GM20431 (cell line): ENCODE measurements around the gene OASL.
"Not testable (repeated sequence)": the region's sequence is repeated elsewhere in the genome, so short reads cannot be mapped to it uniquely, and the experiment has no call there.

Experiments used
- in situ Hi-C: fragments of 300-500 bp; cut with MseI, MboI; formaldehyde crosslinking; loops from one replicate; pipeline ENCODE4 v1.15.0; 2020; ENCODE audit warnings: low sequenced_read_pairs; ENCODE audit not compliant: unreplicated experiment

The OASL gene, protein sequence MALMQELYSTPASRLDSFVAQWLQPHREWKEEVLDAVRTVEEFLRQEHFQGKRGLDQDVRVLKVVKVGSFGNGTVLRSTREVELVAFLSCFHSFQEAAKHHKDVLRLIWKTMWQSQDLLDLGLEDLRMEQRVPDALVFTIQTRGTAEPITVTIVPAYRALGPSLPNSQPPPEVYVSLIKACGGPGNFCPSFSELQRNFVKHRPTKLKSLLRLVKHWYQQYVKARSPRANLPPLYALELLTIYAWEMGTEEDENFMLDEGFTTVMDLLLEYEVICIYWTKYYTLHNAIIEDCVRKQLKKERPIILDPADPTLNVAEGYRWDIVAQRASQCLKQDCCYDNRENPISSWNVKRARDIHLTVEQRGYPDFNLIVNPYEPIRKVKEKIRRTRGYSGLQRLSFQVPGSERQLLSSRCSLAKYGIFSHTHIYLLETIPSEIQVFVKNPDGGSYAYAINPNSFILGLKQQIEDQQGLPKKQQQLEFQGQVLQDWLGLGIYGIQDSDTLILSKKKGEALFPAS

GRCh38 chr12:121038861-121039668 lies at the start of gene OASL:
Gene OASL, minus strand, starts transcription at chr12:121039246. Its CDS starts 275 bp downstream, at chr12:121038971.
- in situ Hi-C loops: no loop called here

DNA sequence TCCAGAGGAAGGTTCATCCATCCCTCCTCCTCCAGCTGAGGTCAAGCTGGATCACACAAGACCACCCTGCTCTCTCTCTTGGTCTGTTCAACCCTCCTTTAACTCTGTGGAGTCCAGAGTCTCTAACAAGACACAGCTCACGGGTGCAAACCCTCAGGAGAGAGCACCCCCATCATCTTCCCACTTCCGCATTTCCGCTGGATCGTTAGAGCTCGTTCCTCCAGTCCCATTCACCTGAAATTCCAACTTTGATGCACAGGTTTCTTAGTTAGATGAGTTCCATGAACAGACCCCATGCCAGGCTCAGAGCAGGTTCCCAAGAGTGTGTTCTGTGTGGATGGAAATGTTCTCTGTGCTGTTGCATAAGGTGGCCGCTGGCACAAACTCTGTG lies 49.1 kb upstream of the OASL start:
- in situ Hi-C loops: no loop called here

GRCh38 chr12:121087467-121088194 lies 48.6 kb upstream of the OASL start:
- in situ Hi-C loops: no loop called here

DNA sequence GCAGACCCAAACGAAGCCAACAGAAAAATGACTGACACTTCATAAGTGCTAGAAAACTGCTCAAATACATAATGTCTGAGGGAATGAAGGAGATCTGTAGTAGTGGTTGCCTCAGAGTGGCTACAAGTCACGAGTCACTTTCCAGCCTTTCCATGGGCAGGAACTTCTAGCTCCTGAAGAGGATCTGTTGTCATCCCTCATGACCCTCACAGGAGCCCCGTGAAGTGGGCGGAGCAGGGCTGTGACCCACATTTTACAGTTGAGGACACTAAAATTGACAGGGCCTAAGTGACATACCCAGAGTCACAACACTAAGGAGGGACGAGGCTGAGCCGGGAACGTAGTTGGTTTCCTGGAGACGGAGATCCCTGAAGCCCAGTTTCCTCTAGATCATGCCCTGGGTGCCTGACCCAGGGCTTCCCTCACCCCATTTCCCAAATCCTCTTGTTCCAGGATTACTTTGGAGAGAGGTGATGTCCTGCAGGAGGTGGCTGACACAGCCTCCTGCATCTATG lies 47.8 kb upstream of the OASL start:
- in situ Hi-C loops: no loop called here

GRCh38 chr12:121085506-121086353 lies 46.7 kb upstream of the OASL start:
- in situ Hi-C loops: no loop called here

GRCh38 chr12:121085069-121085468 lies 46.0 kb upstream of the OASL start:
- in situ Hi-C loops: no loop called here

- in situ Hi-C loops: no loop called here
Measured at GRCh38 chr12:121084229-121084628, 45.2 kb upstream of the OASL start.

DNA sequence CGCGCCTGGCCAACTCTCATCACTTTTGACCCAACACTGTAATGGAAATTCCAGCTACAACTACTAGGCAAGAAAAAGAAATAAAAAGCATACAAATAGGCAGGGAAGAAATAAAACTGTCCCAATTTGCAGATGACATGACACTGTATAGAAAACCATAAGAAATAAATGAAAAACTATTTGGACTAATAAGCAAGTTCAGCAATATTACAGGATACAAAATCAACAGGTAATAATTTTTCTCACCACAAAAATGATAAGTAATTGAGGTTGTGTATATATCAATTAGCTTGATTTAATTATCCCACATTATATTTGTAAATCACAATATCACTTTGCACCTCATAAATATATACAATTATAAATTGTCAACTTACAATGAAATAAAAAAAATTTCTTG lies 41.9 kb upstream of the OASL start:
- in situ Hi-C loops: no loop called here

DNA sequence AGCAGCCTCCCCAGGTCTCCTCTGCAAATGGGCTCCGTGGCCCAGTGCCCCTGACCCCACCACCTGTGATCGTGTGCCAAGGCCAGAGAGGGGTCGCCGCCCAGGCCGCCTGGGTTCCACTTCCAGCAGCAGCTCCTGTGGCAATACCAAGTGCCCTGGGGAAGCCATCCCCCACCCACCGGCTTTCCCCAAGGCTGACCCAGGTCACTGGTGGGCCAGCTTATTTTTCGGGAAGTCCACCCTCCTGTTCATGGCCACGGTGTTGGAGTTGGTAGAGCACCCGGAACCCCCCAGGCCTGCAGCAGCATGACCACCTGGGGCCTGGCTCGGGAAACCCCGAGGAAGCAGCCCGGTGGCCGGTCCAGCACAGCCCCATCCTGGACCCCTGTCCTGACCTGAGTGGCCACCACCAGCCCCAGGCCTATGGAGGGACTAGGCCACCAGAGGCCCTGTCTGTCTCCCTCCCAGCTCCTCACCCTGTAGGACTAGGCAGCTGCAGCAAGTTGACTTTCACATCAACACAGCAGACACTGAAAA lies 40.8 kb upstream of the OASL start:
- in situ Hi-C loops: no loop called here

DNA sequence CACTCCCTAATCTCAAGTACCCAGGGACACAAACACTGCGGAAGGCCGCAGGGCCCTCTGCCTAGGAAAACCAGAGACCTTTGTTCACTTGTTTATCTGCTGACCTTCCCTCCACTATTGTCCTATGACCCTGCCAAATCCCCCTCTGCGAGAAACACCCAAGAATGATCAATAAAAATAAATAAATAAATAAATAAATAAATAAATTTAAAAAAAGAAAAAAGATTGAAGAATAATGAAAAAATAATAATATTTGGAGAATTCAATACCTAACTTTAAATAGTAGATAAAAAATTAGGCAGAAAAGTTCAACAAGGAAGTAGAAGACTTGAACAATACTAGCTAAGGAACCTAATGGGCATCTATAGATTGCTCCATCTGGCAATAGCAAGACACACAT lies 38.4 kb upstream of the OASL start:
- in situ Hi-C loops: not testable (repeated sequence)

- in situ Hi-C loops: not testable (repeated sequence)
Measured at GRCh38 chr12:121075911-121076310, 36.9 kb upstream of the OASL start.

GRCh38 chr12:121072147-121072546 lies 33.1 kb upstream of the OASL start:
- in situ Hi-C loops: no loop called here

GRCh38 chr12:121069206-121069605 lies 30.2 kb upstream of the OASL start:
- in situ Hi-C loops: no loop called here

GRCh38 chr12:121065345-121065744 lies 26.3 kb upstream of the OASL start:
- in situ Hi-C loops: no loop called here

DNA sequence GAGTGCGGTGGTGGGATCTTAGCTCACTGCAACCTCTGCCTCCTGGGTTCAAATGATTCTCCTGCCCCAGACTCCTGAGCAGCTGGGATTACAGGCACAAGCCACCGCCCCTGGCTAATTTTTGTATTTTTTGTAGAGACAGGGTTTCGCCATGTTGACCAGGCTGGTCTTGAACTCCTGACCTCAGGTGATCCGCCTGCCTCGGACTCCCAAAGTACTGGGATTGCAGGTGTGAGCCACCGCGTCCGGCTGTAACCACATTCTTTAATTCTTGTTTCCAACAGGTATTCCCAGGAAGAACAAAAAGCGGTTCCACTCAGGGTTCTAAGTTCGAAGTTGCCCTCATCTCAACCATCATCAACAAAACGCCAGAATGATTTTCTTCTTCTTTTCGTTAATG lies 25.5 kb upstream of the OASL start:
- in situ Hi-C loops: not testable (repeated sequence)

- in situ Hi-C loops: no loop called here
Measured at GRCh38 chr12:121064116-121064515, 25.1 kb upstream of the OASL start.

DNA sequence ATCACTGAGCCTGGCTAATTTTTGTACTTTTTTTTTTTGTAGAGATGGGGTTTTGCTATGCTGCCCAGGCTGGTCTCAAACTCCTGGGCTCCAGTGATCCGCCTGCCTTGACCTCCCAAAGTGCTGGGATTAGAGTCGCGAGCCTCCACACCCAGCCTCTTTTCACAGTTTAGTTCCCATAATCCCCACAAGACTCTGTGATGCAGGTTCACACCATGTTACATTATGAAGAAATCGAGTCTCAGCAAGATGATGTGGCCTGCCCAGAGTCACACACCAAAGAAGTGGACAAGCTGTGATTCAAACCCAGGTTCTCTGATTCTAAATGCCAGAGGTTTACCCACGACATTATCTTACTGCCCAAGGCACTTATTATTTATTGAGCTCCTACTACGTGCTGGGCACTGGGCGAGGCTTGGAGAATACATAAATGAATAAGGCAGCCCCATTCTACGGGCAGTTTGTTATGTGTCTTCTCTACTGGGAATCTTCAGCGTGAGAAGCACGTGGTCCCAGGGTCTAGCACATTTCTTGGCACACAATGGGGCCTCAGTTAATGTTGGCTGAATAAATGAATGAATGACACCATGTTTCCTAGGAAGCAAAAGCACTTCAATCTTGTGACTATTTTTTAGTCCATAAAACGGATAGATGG lies 23.5 kb upstream of the OASL start:
- in situ Hi-C loops: no loop called here

- in situ Hi-C loops: no loop called here
Measured at GRCh38 chr12:121061831-121062230, 22.8 kb upstream of the OASL start.
